HG03571 (cell line): ENCODE results near the gene LRP1B.

Experiments used
- ATAC-seq: cut with Tn5 transposase; IDR thresholded peaks from one replicate; pipeline ENCODE4 v1.9.1; 2021; ENCODE audit not compliant: unreplicated experiment

The LRP1B gene

DNA sequence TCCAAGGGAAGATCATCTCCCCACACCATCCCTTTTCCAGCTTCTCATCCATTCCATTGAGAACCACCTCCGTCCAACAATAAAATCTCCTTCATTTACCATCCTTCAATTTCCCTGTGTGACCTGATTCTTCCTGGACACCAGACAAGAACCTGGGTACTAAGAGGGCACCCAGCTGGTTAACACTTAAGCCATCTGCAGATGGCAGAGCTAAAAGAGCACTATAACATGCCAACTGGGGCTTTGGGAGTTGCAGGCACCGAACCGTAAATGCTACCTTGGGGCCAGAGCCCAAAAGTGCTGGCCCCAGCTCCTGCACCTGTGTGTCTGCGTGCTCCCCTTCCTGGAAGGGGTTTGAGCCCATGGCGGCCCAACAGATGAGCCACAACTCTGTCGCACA is 655.0 kb downstream of the LRP1B start:
- ATAC-seq = no peak

DNA sequence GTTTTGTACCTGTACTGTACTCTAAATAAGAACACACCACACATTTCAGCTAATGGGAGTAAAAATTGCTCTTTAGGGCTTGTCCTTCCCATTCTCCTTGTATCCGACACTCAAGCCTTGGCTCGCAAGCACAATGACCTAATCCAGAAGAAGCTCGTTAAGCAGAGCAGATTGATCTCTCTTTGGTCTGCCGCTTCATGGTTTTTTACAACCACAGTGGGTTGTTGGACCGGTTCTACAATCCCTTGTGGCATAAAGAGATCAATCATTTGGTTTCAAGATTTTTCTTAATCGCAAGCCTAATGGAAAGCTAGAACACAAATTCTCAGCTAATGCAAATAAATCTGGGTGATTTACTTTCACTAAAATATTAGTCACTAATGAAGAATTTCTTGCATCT is 662.1 kb downstream of the LRP1B start:
- ATAC-seq = no peak

DNA sequence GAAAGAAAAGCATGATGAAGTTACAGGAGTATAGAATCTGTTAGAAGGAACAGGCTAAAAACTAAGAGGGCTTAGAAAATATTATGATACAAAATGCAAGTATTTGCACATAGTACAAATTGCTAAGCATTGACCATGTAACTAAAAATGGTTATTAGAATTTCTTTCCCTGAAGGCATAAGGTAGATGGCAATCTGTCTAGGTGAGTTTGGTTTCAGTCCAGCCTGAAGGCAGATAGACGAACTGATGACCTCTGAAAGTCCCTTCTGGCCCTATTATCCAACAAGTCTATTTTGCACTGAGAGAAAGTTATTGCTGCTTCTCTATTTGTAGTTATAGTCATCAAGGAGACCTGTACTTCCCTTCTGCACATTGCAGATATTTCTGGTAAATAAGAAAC is 663.5 kb downstream of the LRP1B start:
- ATAC-seq = no peak

DNA sequence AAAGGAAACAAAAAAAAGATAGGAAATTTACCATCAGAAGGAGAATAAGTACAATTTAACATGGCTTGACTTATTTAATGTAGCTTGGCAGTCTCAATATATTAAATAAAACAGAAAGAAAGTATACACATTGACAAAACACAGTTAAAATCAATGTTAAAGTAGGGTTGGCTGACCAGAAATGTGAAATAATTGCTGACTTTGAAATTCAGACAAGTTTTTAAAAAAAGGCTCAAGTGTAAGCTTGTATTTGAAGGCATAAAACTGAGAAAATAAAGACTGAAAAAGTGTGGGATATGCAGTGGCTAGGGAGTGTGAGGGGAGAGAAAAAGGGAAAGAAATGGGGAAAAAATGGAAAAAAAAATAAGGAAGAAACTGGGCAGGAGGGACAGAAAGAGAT is 665.8 kb downstream of the LRP1B start:
- ATAC-seq = no peak

DNA sequence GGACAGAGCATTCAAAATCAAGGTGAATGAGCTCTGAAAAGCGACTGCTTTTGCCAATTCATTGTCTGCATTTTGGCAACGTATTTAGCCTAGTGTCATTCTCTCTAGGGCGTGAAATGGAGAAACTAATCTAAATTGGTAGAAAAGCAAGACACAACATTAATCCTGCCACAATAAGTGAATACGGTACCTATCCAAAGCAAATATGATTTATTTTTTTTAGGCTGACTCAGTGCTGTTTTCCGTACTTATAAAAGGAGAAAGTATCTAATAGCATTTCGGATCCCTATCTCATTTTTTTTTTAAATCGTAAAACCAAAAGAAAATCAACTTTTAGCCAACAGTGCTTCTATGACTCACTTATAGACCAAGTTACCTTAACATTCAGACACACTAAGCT is 672.5 kb downstream of the LRP1B start:
- ATAC-seq = no peak

DNA sequence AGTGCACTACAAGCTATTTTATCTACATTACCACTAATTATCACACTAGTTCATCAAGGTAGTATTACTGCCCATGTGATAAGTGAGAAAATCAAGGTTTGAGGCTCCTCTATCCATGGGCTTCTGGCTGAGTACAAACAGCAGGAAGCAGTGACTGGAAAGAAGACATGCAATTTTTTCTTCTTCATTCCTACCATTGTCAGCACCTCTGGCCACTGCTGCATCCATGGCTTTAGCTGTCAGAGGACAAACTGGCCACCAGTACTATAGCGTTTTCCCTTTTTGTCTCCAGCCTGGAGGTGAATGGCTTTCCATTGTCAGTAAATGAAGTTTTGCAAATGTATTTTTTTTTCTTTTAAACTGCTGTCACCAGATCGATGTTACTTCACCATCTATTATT is 674.9 kb downstream of the LRP1B start:
- ATAC-seq = no peak

DNA sequence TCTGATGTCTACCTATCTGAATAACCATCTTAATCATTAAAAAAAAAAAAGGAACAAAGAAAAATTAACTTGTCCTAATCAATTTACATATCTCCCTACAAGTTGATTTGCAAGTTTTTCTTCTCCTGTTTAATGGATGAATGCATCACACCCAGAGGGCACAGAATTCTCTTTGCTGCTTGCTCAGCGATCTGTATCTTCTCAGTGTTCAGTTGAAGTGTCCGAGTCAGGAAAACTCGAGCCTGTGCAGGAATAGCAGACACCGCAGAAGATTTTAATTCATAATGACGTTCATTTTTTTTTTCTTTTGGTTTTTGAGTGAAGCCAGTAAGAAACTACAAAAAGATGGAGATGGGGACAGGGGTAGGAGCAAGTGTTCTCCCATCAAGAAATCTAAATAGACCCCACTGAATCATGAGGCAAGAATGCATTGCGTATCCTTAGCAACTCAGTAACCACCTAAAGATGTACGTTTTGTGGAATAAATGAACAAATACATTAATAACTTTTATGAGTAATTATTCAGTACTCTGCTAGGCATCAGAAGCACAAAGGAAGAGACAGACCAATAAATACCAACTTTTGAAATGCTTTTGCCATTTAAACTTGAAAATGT is 675.5 kb downstream of the LRP1B start:
- ATAC-seq = no peak

DNA sequence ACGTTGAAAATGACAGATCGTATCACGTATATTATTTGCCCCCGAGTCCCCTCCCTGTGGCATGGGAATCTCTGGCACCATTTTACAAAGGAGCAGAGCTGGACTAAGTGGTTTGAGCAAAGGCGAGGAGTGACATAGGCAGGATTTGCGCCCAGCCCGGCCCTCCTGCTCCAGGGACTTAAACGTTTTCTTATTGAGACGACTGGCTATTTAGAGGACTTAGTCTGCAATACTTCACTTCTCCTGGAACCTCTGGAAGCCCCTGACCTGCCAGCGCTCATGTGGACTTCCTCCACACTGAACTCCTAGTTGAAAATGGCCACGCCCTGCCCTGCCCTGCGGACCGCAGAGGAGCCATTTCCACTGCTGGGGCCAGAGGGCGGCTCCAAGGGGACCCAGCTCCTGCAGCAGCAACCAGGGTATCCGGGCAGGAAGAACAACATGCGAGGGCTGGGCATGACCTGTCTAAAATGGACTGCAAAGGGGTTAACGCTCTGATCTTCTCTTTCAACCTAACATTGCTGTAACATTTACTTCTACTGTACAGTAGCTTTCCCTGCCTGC is 690.7 kb downstream of the LRP1B start:
- no peak for ATAC-seq

DNA sequence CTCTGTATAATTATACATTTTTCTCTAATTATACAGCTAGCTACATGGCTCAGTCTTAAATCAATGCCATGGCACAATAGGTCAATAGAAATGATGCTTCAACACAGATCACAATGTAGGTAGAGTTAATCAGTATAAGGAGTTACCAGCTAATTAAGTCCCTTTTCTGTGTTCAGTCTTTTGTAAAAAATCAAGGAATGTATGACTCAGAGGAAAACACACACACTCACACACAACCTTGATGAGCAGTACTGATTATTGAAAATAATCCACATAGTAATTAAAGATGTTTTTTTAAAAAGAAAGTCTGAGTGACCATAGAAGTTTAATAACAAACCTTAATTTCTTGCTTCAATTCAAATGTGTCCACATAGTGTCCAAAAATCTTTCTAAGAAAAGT is 691.3 kb downstream of the LRP1B start:
- ATAC-seq = no peak

DNA sequence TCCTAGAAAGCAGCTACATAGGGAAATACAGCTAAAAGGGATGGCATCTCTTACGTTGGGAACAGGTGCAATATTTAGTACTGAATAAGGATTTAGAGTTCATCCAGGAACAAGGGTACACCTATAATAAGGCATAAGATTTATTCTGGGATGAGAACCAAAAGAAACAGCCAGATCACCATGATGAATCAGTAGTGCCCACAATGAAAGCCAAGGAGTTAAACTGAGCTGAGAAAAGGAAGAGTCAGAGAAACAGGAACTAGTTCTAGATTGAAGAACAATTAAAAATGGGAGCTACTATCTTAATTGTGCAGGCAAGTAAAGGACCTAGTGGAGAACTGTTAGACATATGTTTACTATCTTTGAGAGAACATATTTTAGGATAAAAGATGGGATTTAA is 692.3 kb downstream of the LRP1B start:
- ATAC-seq = no peak

DNA sequence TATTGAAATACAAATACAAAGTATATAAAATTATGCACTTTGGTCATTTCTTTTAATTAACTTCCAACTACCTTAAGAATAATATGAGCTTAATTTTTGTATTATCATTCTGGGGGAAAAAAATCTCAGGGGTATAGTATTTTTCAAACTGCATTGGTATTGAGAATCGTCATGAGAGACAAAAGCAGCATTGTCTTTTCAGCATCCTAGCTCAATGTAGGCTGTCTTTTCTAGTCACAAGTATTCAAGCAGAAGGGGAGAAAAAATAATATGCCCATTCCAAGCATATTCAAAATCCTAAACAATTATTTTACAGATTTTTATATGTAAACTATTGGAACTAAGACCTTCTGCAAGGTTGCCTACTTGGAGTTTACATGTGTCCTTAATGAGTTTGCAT is 693.3 kb downstream of the LRP1B start:
- ATAC-seq = no peak

DNA sequence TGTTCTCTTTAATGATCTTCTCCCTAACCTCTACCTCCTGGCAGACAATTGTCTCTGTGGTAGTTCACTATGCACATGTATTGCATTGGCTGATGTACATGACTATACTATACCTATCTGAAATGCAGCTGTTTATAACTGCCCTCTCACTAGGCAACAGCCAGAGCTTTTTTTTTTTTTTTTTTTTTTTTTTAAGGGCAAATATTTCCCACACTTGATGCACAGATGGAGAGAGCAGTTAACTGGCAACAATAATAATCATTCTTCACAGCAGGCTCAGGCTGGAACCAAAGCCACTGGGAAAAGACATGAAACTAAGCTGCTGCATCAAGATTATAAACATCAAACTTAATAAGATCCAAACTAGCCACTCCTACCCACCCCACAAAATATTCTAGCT is 707.7 kb downstream of the LRP1B start:
- no peak for ATAC-seq

DNA sequence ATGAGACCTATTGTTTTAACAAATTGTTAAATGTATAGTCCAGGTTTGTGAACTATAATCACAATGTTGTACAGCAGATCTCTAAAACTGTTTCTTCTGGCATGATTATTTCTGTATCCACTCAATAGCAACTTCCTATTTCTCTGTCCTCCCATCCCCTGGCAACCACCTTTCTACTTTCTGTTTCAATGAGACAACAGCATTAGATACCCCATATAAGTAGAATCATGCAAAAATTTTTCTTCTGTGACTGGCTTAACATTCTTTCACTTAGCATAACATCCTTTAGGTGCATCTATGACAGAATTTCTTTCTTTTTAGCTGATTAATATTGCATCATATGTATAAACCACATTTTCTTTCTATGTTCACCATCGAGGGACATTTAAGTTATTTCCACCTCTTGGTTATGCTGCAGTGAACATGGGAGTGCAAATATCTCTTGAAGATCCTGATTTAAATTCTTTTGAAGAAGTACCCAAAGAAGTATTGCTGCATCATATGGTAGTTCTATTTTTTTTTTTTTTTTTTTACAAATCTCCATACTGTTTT is 713.5 kb downstream of the LRP1B start:
- ATAC-seq = no peak

DNA sequence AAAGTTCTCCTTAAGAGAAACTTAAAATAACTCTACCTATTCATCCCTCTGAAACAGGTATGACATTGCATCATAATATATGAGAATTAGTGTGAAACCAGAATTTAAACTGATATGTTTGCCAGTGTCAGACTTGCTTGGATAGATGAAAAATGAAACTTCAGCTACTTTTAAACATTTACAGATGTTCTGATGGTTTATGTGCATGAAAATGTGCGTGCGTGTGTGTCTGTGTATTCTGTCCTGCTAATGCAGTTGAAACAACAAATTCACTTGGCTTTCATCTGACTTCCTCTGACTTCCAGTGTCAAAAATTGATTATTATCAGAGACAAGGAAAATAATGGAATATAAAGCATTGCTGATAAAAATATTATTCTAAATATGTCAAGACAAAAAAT is 719.4 kb downstream of the LRP1B start:
- no peak for ATAC-seq

DNA sequence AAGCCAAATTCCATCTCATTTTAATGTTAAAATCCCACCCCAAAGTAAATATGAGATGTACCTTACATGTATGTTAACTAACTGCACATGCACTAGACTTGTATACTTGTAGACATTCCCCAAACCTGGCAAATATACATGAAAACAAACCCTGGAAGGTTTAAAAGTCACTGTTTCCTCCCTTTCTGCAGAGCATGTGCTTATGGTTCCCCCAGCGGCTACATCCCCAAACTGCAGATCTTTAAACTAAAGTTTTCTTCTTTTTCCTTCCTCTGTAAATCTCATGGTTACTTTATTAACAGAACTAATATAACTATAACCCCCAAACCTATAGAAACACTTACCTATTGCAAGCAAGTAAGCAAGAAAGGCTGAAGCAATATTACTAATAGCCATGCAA is 731.5 kb downstream of the LRP1B start:
- no peak for ATAC-seq

DNA sequence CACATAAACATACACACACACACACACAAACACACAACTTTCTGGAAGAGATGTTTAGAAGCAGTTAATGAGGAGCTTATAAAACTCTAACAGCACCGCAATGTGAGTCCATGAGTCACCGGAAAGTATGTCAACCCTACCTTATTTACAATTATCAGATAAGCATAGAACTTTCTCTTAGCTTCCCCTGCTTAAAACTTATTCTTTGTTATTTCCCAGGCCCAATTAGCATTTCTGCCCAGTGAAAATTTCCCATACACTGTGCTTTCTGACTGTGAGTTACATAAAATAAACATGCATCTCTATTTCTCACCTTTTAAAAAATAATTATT is 737.6 kb downstream of the LRP1B start:
- no peak for ATAC-seq

DNA sequence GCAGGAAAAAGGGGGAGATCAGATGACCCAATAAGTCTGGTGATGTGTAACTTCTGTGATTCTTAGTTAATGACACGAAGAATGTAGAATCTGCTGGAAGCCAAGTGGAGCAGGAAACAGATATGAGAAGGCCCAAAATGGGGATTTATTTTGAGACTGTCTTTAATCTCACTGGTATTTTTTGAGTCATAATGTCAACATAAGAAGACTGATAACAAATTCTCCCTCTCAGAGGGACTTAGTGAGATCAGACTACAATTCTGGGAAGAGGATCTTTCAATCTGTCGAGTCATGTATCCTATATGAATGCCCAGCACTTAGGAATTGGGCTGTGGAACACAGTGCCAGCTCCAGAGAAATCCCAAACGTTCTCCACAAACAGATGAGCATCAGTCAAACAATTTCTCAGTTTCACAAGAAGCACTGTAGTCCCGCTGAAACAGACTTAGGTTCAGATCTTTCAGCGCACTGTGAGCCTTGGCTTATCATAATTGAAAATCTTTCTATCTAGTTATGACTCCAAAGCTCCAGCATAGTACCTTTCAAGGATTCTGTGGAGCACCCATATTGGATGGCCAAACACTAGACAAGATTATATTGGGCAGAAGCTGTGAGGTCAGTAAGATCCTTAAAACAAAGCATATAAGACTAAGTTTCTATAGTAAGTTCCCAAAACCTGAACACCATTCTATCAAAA is 738.2 kb downstream of the LRP1B start:
- no peak for ATAC-seq

DNA sequence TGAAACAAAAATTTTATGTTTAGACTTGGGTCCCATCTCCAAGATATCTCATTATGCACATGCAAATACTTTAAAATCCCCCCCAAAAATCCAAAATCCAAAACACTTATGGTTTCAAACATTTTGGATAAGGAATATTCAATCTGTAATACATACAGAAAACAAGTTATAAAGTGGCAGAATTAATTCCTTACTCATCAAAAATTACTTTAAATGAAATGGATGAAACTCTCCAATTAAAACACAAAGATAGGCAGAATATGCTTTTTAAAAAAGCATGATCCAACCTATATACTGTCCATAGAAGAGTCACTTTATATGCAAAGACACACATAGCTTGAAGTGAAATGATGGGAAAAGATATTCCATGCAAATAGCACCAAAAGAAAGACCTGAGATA is 744.6 kb downstream of the LRP1B start:
- ATAC-seq = no peak

DNA sequence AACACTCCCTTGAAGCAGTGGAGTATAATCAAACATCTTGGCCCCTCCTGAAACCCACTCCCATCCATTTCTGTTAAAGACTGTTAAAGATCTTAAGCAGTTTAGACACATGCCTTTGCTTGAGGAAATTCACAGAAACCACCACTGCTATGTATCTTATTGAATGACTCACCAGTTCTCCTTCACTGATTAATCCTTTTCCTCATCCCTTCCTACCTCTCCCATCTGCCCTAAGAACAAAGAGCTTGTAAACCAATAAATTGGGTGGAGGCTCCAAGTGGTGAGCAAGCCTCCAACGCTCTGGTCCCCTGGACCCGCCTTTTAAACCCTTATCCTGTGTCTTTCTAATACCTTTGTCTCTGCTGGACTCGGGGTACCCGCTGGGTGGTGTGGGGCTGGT is 746.1 kb downstream of the LRP1B start:
- no peak for ATAC-seq

DNA sequence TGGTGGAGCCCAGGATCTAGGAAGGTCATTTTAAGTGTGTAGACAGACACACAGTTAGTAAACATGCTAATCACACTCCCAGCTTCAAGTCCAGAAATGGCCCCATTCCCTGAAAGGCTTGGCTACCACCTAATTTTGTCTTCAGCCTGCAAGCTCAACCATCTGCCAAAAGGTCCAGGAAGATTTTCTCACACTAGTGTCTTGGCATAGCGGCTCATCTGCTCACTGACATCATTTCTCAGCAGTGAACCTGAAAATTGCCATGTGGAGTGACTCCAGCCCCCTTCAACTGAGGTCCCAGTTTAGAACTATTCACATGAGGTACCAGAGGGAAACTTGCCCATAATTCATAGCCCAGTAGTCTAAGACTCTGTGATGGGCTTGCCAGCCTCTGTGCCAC is 748.9 kb downstream of the LRP1B start:
- ATAC-seq = no peak

DNA sequence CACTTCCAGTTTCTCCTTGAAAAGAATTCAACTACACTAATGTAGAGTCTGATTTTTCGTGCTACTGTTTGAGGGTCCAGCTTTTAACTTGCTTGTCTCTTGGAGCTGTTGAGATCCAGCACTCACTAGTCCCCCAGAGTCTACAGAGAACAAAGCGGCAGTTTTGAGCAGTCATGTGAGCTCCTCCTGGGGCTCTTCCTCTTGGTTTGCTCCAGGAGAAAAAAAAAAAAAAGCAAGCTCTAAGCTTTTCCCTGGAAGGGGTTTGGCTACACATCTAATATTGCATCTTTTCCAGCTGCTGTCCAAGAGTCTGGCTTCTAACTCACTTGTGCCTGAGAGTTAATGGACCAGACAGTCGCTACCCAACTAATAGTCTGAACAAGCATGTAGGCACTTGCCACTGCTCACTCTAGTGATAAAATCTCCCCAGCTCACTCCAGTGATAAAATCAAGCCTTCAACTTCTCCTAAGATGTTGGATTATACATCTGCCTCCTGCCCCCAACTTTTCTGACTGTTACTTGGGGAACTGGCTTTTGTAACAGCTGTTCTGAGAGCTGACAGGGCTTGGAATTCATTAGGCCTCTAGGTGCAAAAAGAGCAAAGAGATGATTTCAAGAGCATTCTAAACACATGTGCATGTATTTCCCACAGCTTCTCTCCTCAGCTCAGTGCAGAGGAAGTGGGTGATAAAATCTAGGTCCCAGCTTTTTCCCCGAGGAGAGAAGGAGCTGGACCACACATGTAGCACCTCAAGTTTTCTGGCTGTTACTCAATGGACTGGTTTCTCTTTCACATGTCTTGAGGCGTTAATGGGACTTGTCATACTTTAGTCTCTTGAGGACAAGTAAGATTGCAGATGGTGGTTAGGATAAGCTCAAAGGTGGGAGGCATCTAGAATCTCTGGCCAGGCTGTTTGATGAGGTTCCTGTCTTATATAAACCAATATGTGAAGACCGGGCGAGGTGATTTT is 750.5 kb downstream of the LRP1B start:
- ATAC-seq = no peak

DNA sequence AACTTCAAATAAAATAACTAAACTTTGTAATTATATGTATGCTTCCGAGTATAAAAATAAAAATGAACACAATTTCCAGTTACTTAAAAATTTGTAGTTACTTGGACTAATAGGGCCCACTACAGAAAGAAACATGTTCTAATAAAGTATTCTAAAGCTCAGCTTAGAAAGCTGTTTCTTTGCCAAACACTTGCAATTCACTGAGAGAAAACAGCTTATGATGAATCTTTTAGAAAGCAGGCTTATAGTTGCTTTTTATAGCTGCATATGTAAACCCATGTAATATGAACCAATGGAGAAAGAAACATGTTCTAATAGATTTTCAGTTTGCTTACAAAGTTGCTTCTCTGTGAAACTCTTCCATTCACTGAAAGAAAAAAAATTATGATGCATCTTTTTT is 766.0 kb downstream of the LRP1B start:
- no peak for ATAC-seq
